ENCODE measurements around the gene KRTAP10-10.

The KRTAP10-10 gene

GRCh38 chr21:44686000-44686781 lies 49.0 kb downstream of the KRTAP10-10 start:
- DNase-seq, result no peak

GRCh38 chr21:44686843-44687561 lies 49.8 kb downstream of the KRTAP10-10 start:
- DNase-seq, result no peak

GRCh38 chr21:44687671-44688070 lies 50.5 kb downstream of the KRTAP10-10 start:
- DNase-seq, result no peak
